Neural cell (in vitro differentiated cells): ENCODE data around the gene IP6K3. TPM values are rescaled to one million over a fixed set of nuclear protein-coding genes. Genes with fewer than 3 reads are reported as not detected.

Source experiments
- H2AFZ ChIP-seq: fragments of 200-600, 300-800 bp; sonication (generic), shearing (Covaris generic); 2 replicates; pipeline ENCODE4 v1.6.0; 2014; ENCODE audit warnings: low read depth, mild to moderate bottlenecking, antibody characterized with exemption, low read length, moderate library complexity
- H3F3A ChIP-seq: fragments of 200-600 bp; shearing (Covaris generic); 2 replicates; pipeline ENCODE4 v1.6.1; 2016; ENCODE audit warnings: mild to moderate bottlenecking, moderate library complexity, mixed read lengths, antibody characterized with exemption, low read length; ENCODE audit not compliant: insufficient read depth, poor library complexity, severe bottlenecking
- H3K27ac ChIP-seq: fragments of 200-600, 300-800 bp; sonication (generic), shearing (Covaris generic); 2 replicates; pipeline ENCODE4 v1.5.1; 2014; ENCODE audit warnings: mild to moderate bottlenecking, low read length, moderate library complexity
- H3K27me3 ChIP-seq: fragments of 300-800, 200-600 bp; sonication (generic), shearing (Covaris generic); 2 replicates; pipeline ENCODE4 v1.6.0; 2014; ENCODE audit warnings: mild to moderate bottlenecking, low read depth, low read length, moderate library complexity; ENCODE audit not compliant: insufficient read depth
- H3K36me3 ChIP-seq: fragments of 300-800, 200-600 bp; sonication (generic), shearing (Covaris generic); 2 replicates; pipeline ENCODE4 v1.5.1; 2014; ENCODE audit warnings: mild to moderate bottlenecking, antibody characterized with exemption, low read length, moderate library complexity; ENCODE audit not compliant: insufficient read depth
- H3K4me2 ChIP-seq: fragments of 300-800, 200-600 bp; sonication (generic), shearing (Covaris generic); 2 replicates; pipeline ENCODE4 v1.6.0; 2014; ENCODE audit warnings: mild to moderate bottlenecking, low read length
- H3K4me3 ChIP-seq: fragments of 300-800, 200-600 bp; sonication (generic), shearing (Covaris generic); 2 replicates; pipeline ENCODE4 v1.5.1; 2014; ENCODE audit warnings: mild to moderate bottlenecking, low read length, moderate library complexity
- H3K79me2 ChIP-seq: fragments of 200-600 bp; shearing (Covaris generic); replicated peaks from 2 replicates; pipeline ENCODE4 v1.6.0; 2014; ENCODE audit warnings: mild to moderate bottlenecking, low read length, moderate library complexity; ENCODE audit not compliant: insufficient read depth
- H3K9ac ChIP-seq: fragments of 300-800, 200-600 bp; sonication (generic), shearing (Covaris generic); 2 replicates; pipeline ENCODE4 v1.6.1; 2016; ENCODE audit warnings: mild to moderate bottlenecking, low read length, mixed read lengths
- H3K9me2 ChIP-seq: fragments of 200-600 bp; shearing (Covaris generic); 2 replicates; pipeline ENCODE4 v1.6.1; 2016; ENCODE audit warnings: mild to moderate bottlenecking, low read length, mixed read lengths; ENCODE audit not compliant: insufficient read depth
- H3K9me3 ChIP-seq: fragments of 200-600, 300-800 bp; sonication (generic), shearing (Covaris generic); 2 replicates; pipeline ENCODE4 v1.6.1; 2016; ENCODE audit warnings: mild to moderate bottlenecking, mixed run types, low read length, moderate library complexity, mixed read lengths
- H4K20me1 ChIP-seq: fragments of 200-600 bp; shearing (Covaris generic); 2 replicates; pipeline ENCODE4 v1.6.1; 2016; ENCODE audit warnings: mild to moderate bottlenecking, mixed run types; ENCODE audit not compliant: insufficient read depth
- CTCF ChIP-seq: fragments of 450-650 bp; IDR thresholded peaks from 2 replicates; pipeline ENCODE4 v1.5.1; 2014; ENCODE audit warnings: antibody characterized with exemption, mild to moderate bottlenecking, moderate library complexity; ENCODE audit not compliant: poor library complexity, severe bottlenecking
- EP300 ChIP-seq: fragments of 450-650 bp; conservative IDR thresholded peaks from 2 replicates; pipeline ENCODE4 v1.6.1; 2014; ENCODE audit warnings: antibody characterized with exemption, mild to moderate bottlenecking, moderate library complexity; ENCODE audit not compliant: poor library complexity, severe bottlenecking
- EZH2 ChIP-seq: fragments of 200-600, 300-800 bp; shearing (Covaris generic), sonication (generic); IDR thresholded peaks from 2 replicates; pipeline ENCODE4 v1.6.1; 2014; ENCODE audit warnings: antibody characterized with exemption, low read length, borderline replicate concordance, mild to moderate bottlenecking; ENCODE audit not compliant: insufficient read depth, poor library complexity, severe bottlenecking
- MXI1 ChIP-seq: fragments of 450-650 bp; conservative IDR thresholded peaks from 2 replicates; pipeline ENCODE4 v1.6.1; 2014; ENCODE audit warnings: antibody characterized with exemption, mild to moderate bottlenecking; ENCODE audit not compliant: poor library complexity, severe bottlenecking
- POLR2AphosphoS5 ChIP-seq: IDR thresholded peaks from 2 replicates; pipeline ENCODE4 v1.6.1; 2012
- RAD21 ChIP-seq: fragments of 450-650 bp; conservative IDR thresholded peaks from 2 replicates; pipeline ENCODE4 v1.6.1; 2014; ENCODE audit warnings: antibody characterized with exemption, mild to moderate bottlenecking, moderate library complexity
- REST ChIP-seq: IDR thresholded peaks from 2 replicates; pipeline ENCODE4 v1.6.1; 2012; ENCODE audit warnings: borderline replicate concordance
- SMC3 ChIP-seq: fragments of 450-650 bp; conservative IDR thresholded peaks from 2 replicates; pipeline ENCODE4 v1.6.1; 2014; ENCODE audit warnings: antibody characterized with exemption, mild to moderate bottlenecking, moderate library complexity; ENCODE audit not compliant: poor library complexity
- TAF1 ChIP-seq: IDR thresholded peaks from 2 replicates; pipeline ENCODE4 v1.6.1; 2012; ENCODE audit warnings: low read depth
- polyA plus RNA-seq: library from polyadenylated mRNA; depleted of rRNA; stranded (reverse); fragments of >200 nt; gene quantifications from 2 replicates; pipeline ENCODE4 v1.2.3, GENCODE V29; 2014

IP6K3 gene
- polyA plus RNA-seq, 1 donor from 2014 or later = not detected

GRCh38 chr6:33747823-33748222 is 1.1 kb upstream of the IP6K3 start:
- Histone ChIP-seq H3K4me3 (no peak overlapping the region), H3F3A (no peaks in the 10 kb centered on the region), H3K79me2 (no peaks in the 10 kb centered on the region), H3K36me3 (no peaks in the 10 kb centered on the region), H3K27ac (no peak overlapping the region), H3K9me3 (no peaks in the 10 kb centered on the region), H3K4me2 (no peak overlapping the region), H4K20me1 (no peaks in the 10 kb centered on the region), H3K27me3 (no peaks in the 10 kb centered on the region), H3K9me2 (no peaks in the 10 kb centered on the region), H3K9ac (no peak overlapping the region), H2AFZ (no peak overlapping the region)
- no peak for TF ChIP-seq SMC3
- no peak for TF ChIP-seq MXI1
- TF ChIP-seq CTCF = no peak
- TF ChIP-seq RAD21 = no peak
- no peak for TF ChIP-seq TAF1
- TF ChIP-seq EP300 = no peak
- no peak for TF ChIP-seq REST
- no peak for TF ChIP-seq EZH2
- no peak for TF ChIP-seq POLR2AphosphoS5

- Histone ChIP-seq H3K36me3 (no peaks in the 10 kb centered on the region), H4K20me1 (no peaks in the 10 kb centered on the region), H3K79me2 (no peaks in the 10 kb centered on the region), H3K9me2 (no peaks in the 10 kb centered on the region), H3K9ac (no peak overlapping the region), H3F3A (no peaks in the 10 kb centered on the region), H3K27me3 (no peaks in the 10 kb centered on the region), H3K4me2 (no peak overlapping the region), H3K9me3 (no peaks in the 10 kb centered on the region), H3K4me3 (no peak overlapping the region), H2AFZ (no peak overlapping the region), H3K27ac (no peak overlapping the region)
- no peak for TF ChIP-seq POLR2AphosphoS5
- no peak for TF ChIP-seq REST
- TF ChIP-seq MXI1 = no peak
- no peak for TF ChIP-seq EZH2
- no peak for TF ChIP-seq SMC3
These were observed 587 bp downstream of the IP6K3 start for GRCh38 chr6:33746036-33746600.
